ENCODE results near the gene NCS1.
A peak's percentile ranks its signal among the peaks of the same experiment; 100 is the strongest.

NCS1 gene

GRCh38 chr9:130205912-130206311 is 33.7 kb downstream of the NCS1 start:
- no peak overlapping the region for H3K4me3 Mint-ChIP-seq
- ATAC-seq (no peak), DNase-seq (no peak)
- no peaks in the 10 kb centered on the region for H3K4me1 Mint-ChIP-seq
- no peaks in the 10 kb centered on the region for H3K9me3 Mint-ChIP-seq
- no peaks in the 10 kb centered on the region for H3K27me3 Mint-ChIP-seq
- no peak overlapping the region for H3K27ac Mint-ChIP-seq

GRCh38 chr9:130206579-130206978 is 34.4 kb downstream of the NCS1 start:
- no peaks in the 10 kb centered on the region for H3K4me1 Mint-ChIP-seq
- no peaks in the 10 kb centered on the region for H3K9me3 Mint-ChIP-seq

GRCh38 chr9:130207241-130207992 is 35.2 kb downstream of the NCS1 start:
- Mint-ChIP-seq H3K27ac (peak overlapping the region in 1 of 2 donors; percentile 94), H3K4me3 (no peak overlapping the region), H3K27me3 (no peaks in the 10 kb centered on the region)

More at GRCh38 chr9:130206579-130206978, 34.4 kb downstream of the NCS1 start:
- no peaks in the 10 kb centered on the region for H3K27me3 Mint-ChIP-seq
- H3K4me3 Mint-ChIP-seq = no peak overlapping the region
- ATAC-seq (no peak), DNase-seq (no peak)
- no peak overlapping the region for H3K27ac Mint-ChIP-seq

GRCh38 chr9:130208600-130209347 is 36.6 kb downstream of the NCS1 start:
- Mint-ChIP-seq H3K4me1 (no peaks in the 10 kb centered on the region), H3K4me3 (no peak overlapping the region), H3K9me3 (no peaks in the 10 kb centered on the region), H3K27ac (no peak overlapping the region), H3K27me3 (no peaks in the 10 kb centered on the region)
- DNase-seq (no peak), ATAC-seq (no peak)

More at GRCh38 chr9:130207241-130207992, 35.2 kb downstream of the NCS1 start:
- Mint-ChIP-seq H3K9me3 (no peaks in the 10 kb centered on the region), H3K4me1 (no peaks in the 10 kb centered on the region)
- ATAC-seq = no peak
- DNase-seq = no peak

- ATAC-seq = no peak
- H3K4me1 Mint-ChIP-seq = no peaks in the 10 kb centered on the region
- no peaks in the 10 kb centered on the region for H3K9me3 Mint-ChIP-seq
- DNase-seq = no peak
- H3K4me3 Mint-ChIP-seq = no peak overlapping the region
- H3K27me3 Mint-ChIP-seq = no peaks in the 10 kb centered on the region
- H3K27ac Mint-ChIP-seq = peak overlapping the region in 1 of 2 donors; percentile 16
These were observed 37.2 kb downstream of the NCS1 start for GRCh38 chr9:130209422-130209821.

- Mint-ChIP-seq H3K9me3 (no peaks in the 10 kb centered on the region), H3K27me3 (no peaks in the 10 kb centered on the region), H3K4me3 (no peak overlapping the region), H3K27ac (peak overlapping the region in 1 of 2 donors; percentile 74), H3K4me1 (no peaks in the 10 kb centered on the region)
- DNase-seq = no peak
- ATAC-seq = no peak
These were observed 39.5 kb downstream of the NCS1 start for GRCh38 chr9:130211548-130212226.

- no peak for ATAC-seq
- Mint-ChIP-seq H3K9me3 (no peaks in the 10 kb centered on the region), H3K4me1 (no peaks in the 10 kb centered on the region), H3K27me3 (no peaks in the 10 kb centered on the region), H3K4me3 (no peak overlapping the region), H3K27ac (no peak overlapping the region)
- no peak for DNase-seq
These were observed 40.5 kb downstream of the NCS1 start for GRCh38 chr9:130212543-130213297.

- Mint-ChIP-seq H3K4me3 (no peak overlapping the region), H3K27ac (no peak overlapping the region), H3K27me3 (no peaks in the 10 kb centered on the region), H3K4me1 (no peaks in the 10 kb centered on the region), H3K9me3 (no peaks in the 10 kb centered on the region)
- DNase-seq (no peak), ATAC-seq (no peak)
These were observed 41.9 kb downstream of the NCS1 start for GRCh38 chr9:130213911-130214761.

GRCh38 chr9:130214776-130215340 is 42.7 kb downstream of the NCS1 start:
- Mint-ChIP-seq H3K9me3 (no peaks in the 10 kb centered on the region), H3K4me1 (no peaks in the 10 kb centered on the region), H3K27me3 (no peaks in the 10 kb centered on the region), H3K4me3 (no peak overlapping the region), H3K27ac (no peak overlapping the region)
- DNase-seq = no peak
- ATAC-seq = no peak

GRCh38 chr9:130215341-130216119 is 43.3 kb downstream of the NCS1 start:
- peak; percentile 55 for ATAC-seq
- H3K4me1 Mint-ChIP-seq = no peaks in the 10 kb centered on the region
- no peak overlapping the region for H3K4me3 Mint-ChIP-seq
- no peaks in the 10 kb centered on the region for H3K27me3 Mint-ChIP-seq
- H3K27ac Mint-ChIP-seq = peak overlapping the region in 1 of 2 donors; percentile 40
- DNase-seq = no peak
- H3K9me3 Mint-ChIP-seq = no peaks in the 10 kb centered on the region

- DNase-seq = no peak
- Mint-ChIP-seq H3K27me3 (no peaks in the 10 kb centered on the region), H3K27ac (no peak overlapping the region), H3K4me3 (no peak overlapping the region), H3K9me3 (no peaks in the 10 kb centered on the region), H3K4me1 (no peaks in the 10 kb centered on the region)
- ATAC-seq = no peak
These were observed 45.6 kb downstream of the NCS1 start for GRCh38 chr9:130217838-130218237.

GRCh38 chr9:130219661-130220096 is 47.5 kb downstream of the NCS1 start:
- DNase-seq (no peak), ATAC-seq (no peak)
- Mint-ChIP-seq H3K27me3 (no peaks in the 10 kb centered on the region), H3K4me3 (no peak overlapping the region), H3K4me1 (no peaks in the 10 kb centered on the region), H3K9me3 (no peaks in the 10 kb centered on the region), H3K27ac (no peak overlapping the region)

GRCh38 chr9:130220352-130220751 is 48.1 kb downstream of the NCS1 start:
- H3K9me3 Mint-ChIP-seq = no peaks in the 10 kb centered on the region
- H3K27ac Mint-ChIP-seq = no peak overlapping the region
- no peak overlapping the region for H3K4me3 Mint-ChIP-seq
- H3K4me1 Mint-ChIP-seq = no peaks in the 10 kb centered on the region
- DNase-seq = no peak
- H3K27me3 Mint-ChIP-seq = no peaks in the 10 kb centered on the region
- ATAC-seq = no peak

- Mint-ChIP-seq H3K4me1 (no peaks in the 10 kb centered on the region), H3K4me3 (no peak overlapping the region), H3K27ac (no peak overlapping the region), H3K9me3 (peaks cover 6 to 10% of the 10 kb centered on the region in 2 donors), H3K27me3 (no peaks in the 10 kb centered on the region)
- DNase-seq (no peak), ATAC-seq (no peak)
These were observed 50.6 kb downstream of the NCS1 start for GRCh38 chr9:130222833-130223232.
